ENCODE data around the gene BTG2. TPM values are rescaled to one million over a fixed set of nuclear protein-coding genes. Genes with fewer than 3 reads are reported as not detected.
"Not testable (repeated sequence)": the region's sequence is repeated elsewhere in the genome, so short reads cannot be mapped to it uniquely, and the experiment has no call there.

BTG2 gene
- total RNA-seq, 1 experiment from 2014 or later: 8.7 TPM

- Histone ChIP-seq H3K4me3 (ENCODE audit: insufficient read depth, low read depth, low read length) (no peak overlapping the region), H3K27me3 (ENCODE audit: control insufficient read depth, insufficient read depth, low read length) (peaks cover 35% of the 10 kb centered on the region), H3K36me3 (replicated peaks; ENCODE audit: control insufficient read depth, insufficient read depth, low read length) (no peaks in the 10 kb centered on the region)
- no peak for DNase-seq
Observed at GRCh38 chr1:203296460-203297073, 8.8 kb upstream of the BTG2 start.

- Histone ChIP-seq H3K27me3 (ENCODE audit: control insufficient read depth, insufficient read depth, low read length) (peaks cover 44% of the 10 kb centered on the region), H3K4me3 (ENCODE audit: insufficient read depth, low read depth, low read length) (no peak overlapping the region), H3K36me3 (replicated peaks; ENCODE audit: control insufficient read depth, insufficient read depth, low read length) (no peaks in the 10 kb centered on the region)
- no peak for DNase-seq
Observed at GRCh38 chr1:203299169-203299568, 6.2 kb upstream of the BTG2 start.

- peaks cover 51% of the 10 kb centered on the region for H3K27me3 ChIP-seq (ENCODE audit: control insufficient read depth, insufficient read depth, low read length)
- H3K4me3 ChIP-seq (ENCODE audit: insufficient read depth, low read depth, low read length); H3K36me3 ChIP-seq (replicated peaks; ENCODE audit: control insufficient read depth, insufficient read depth, low read length): not testable (repeated sequence)
Observed at GRCh38 chr1:203299719-203300429, 5.4 kb upstream of the BTG2 start.

GRCh38 chr1:203300441-203301330 is 4.6 kb upstream of the BTG2 start:
- no peak overlapping the region for H3K4me3 ChIP-seq (ENCODE audit: insufficient read depth, low read depth, low read length)
- H3K27me3 ChIP-seq (ENCODE audit: control insufficient read depth, insufficient read depth, low read length): peaks cover 52% of the 10 kb centered on the region
- no peaks in the 10 kb centered on the region for H3K36me3 ChIP-seq (replicated peaks; ENCODE audit: control insufficient read depth, insufficient read depth, low read length)
- DNase-seq: no peak

More at GRCh38 chr1:203299719-203300429, 5.4 kb upstream of the BTG2 start:
- not testable (repeated sequence) for DNase-seq

- no peak for DNase-seq
- no peak overlapping the region for H3K4me3 ChIP-seq (ENCODE audit: insufficient read depth, low read depth, low read length)
- peaks cover 58% of the 10 kb centered on the region for H3K27me3 ChIP-seq (ENCODE audit: control insufficient read depth, insufficient read depth, low read length)
- no peaks in the 10 kb centered on the region for H3K36me3 ChIP-seq (replicated peaks; ENCODE audit: control insufficient read depth, insufficient read depth, low read length)
Observed at GRCh38 chr1:203301331-203301668, 4.0 kb upstream of the BTG2 start.

- Histone ChIP-seq H3K4me3 (ENCODE audit: insufficient read depth, low read depth, low read length) (no peak overlapping the region), H3K27me3 (ENCODE audit: control insufficient read depth, insufficient read depth, low read length) (peaks cover 65% of the 10 kb centered on the region)
Observed at GRCh38 chr1:203302456-203302855, 2.9 kb upstream of the BTG2 start.

GRCh38 chr1:203302894-203303293 is 2.4 kb upstream of the BTG2 start:
- DNase-seq: no peak
- peaks cover 65% of the 10 kb centered on the region for H3K27me3 ChIP-seq (ENCODE audit: control insufficient read depth, insufficient read depth, low read length)

More at GRCh38 chr1:203302456-203302855, 2.9 kb upstream of the BTG2 start:
- no peak for DNase-seq
- no peaks in the 10 kb centered on the region for H3K36me3 ChIP-seq (replicated peaks; ENCODE audit: control insufficient read depth, insufficient read depth, low read length)

GRCh38 chr1:203304391-203304918 is 864 bp upstream of the BTG2 start:
- H3K4me3 ChIP-seq (ENCODE audit: insufficient read depth, low read depth, low read length): peak overlapping the region; percentile 42; the same call in 1 of the 2 replicates
- no peaks in the 10 kb centered on the region for H3K36me3 ChIP-seq (replicated peaks; ENCODE audit: control insufficient read depth, insufficient read depth, low read length)
- H3K27me3 ChIP-seq (ENCODE audit: control insufficient read depth, insufficient read depth, low read length): peaks cover 71% of the 10 kb centered on the region
- DNase-seq: no peak

More at GRCh38 chr1:203302894-203303293, 2.4 kb upstream of the BTG2 start:
- Histone ChIP-seq H3K36me3 (replicated peaks; ENCODE audit: control insufficient read depth, insufficient read depth, low read length) (no peaks in the 10 kb centered on the region), H3K4me3 (ENCODE audit: insufficient read depth, low read depth, low read length) (no peak overlapping the region)

GRCh38 chr1:203305809-203306088 is 430 bp downstream of the BTG2 start:
- no peak for DNase-seq
- Histone ChIP-seq H3K4me3 (ENCODE audit: insufficient read depth, low read depth, low read length) (peak overlapping the region; percentile 69), H3K27me3 (ENCODE audit: control insufficient read depth, insufficient read depth, low read length) (peaks cover 76% of the 10 kb centered on the region), H3K36me3 (replicated peaks; ENCODE audit: control insufficient read depth, insufficient read depth, low read length) (no peaks in the 10 kb centered on the region)

GRCh38 chr1:203306089-203306964 is 1.0 kb downstream of the BTG2 start:
- Histone ChIP-seq H3K27me3 (ENCODE audit: control insufficient read depth, insufficient read depth, low read length) (peaks cover 77% of the 10 kb centered on the region), H3K36me3 (replicated peaks; ENCODE audit: control insufficient read depth, insufficient read depth, low read length) (no peaks in the 10 kb centered on the region), H3K4me3 (ENCODE audit: insufficient read depth, low read depth, low read length) (peak overlapping the region; percentile 69)
- DNase-seq: peak; percentile 53

- Histone ChIP-seq H3K4me3 (ENCODE audit: insufficient read depth, low read depth, low read length) (peak overlapping the region; percentile 69), H3K27me3 (ENCODE audit: control insufficient read depth, insufficient read depth, low read length) (peaks cover 83% of the 10 kb centered on the region), H3K36me3 (replicated peaks; ENCODE audit: control insufficient read depth, insufficient read depth, low read length) (no peaks in the 10 kb centered on the region)
- DNase-seq: peak; percentile 65
Observed at GRCh38 chr1:203306965-203307541, 1.7 kb downstream of the BTG2 start.

- Histone ChIP-seq H3K27me3 (ENCODE audit: control insufficient read depth, insufficient read depth, low read length) (peaks cover 81% of the 10 kb centered on the region), H3K4me3 (ENCODE audit: insufficient read depth, low read depth, low read length) (no peak overlapping the region; the same call in 1 of the 2 replicates), H3K36me3 (replicated peaks; ENCODE audit: control insufficient read depth, insufficient read depth, low read length) (no peaks in the 10 kb centered on the region)
- DNase-seq: peak; percentile 73
Observed at GRCh38 chr1:203307641-203308126, 2.4 kb downstream of the BTG2 start.

- Histone ChIP-seq H3K27me3 (ENCODE audit: control insufficient read depth, insufficient read depth, low read length) (peaks cover 79% of the 10 kb centered on the region), H3K4me3 (ENCODE audit: insufficient read depth, low read depth, low read length) (no peak overlapping the region), H3K36me3 (replicated peaks; ENCODE audit: control insufficient read depth, insufficient read depth, low read length) (no peaks in the 10 kb centered on the region)
- no peak for DNase-seq
Observed at GRCh38 chr1:203308328-203308922, 3.1 kb downstream of the BTG2 start.
